GM19035 (cell line): ENCODE results near the gene FAM24A.

Source experiments
- ATAC-seq: cut with Tn5 transposase; IDR thresholded peaks from one replicate; pipeline ENCODE4 v1.9.1; 2021; ENCODE audit not compliant: unreplicated experiment

The FAM24A gene

GRCh38 chr10:122930140-122930539, 19.7 kb downstream of the FAM24A start:
- no peak for ATAC-seq

- no peak for ATAC-seq
These were observed 20.9 kb downstream of the FAM24A start for GRCh38 chr10:122931088-122931906.

- no peak for ATAC-seq
These were observed 28.9 kb downstream of the FAM24A start for GRCh38 chr10:122939133-122939855.

- no peak for ATAC-seq
These were observed 29.6 kb downstream of the FAM24A start for GRCh38 chr10:122939856-122940543.

- ATAC-seq = no peak
These were observed 38.9 kb downstream of the FAM24A start for GRCh38 chr10:122949296-122949695.

GRCh38 chr10:122953902-122954730, 43.7 kb downstream of the FAM24A start, which contains the start of gene C10orf88:
C10orf88 (minus strand) TSS chr10:122954227; CDS start chr10:122954178, 49 bp downstream.
- peak; percentile 98 for ATAC-seq

GRCh38 chr10:122954731-122955050, 44.3 kb downstream of the FAM24A start:
- no peak for ATAC-seq

GRCh38 chr10:122955892-122956291, 45.5 kb downstream of the FAM24A start:
- no peak for ATAC-seq

GRCh38 chr10:122957474-122957873, 47.1 kb downstream of the FAM24A start:
- ATAC-seq = no peak

- no peak for ATAC-seq
These were observed 52.0 kb downstream of the FAM24A start for GRCh38 chr10:122962405-122962804.
